ENCODE measurements around the gene ALCAM. TPM values are rescaled to one million over a fixed set of nuclear protein-coding genes. Genes with fewer than 3 reads are reported as not detected.

Gene ALCAM
- total RNA-seq, 2 experiments from 2014 or later = 1.6 to 1.9 TPM

DNA sequence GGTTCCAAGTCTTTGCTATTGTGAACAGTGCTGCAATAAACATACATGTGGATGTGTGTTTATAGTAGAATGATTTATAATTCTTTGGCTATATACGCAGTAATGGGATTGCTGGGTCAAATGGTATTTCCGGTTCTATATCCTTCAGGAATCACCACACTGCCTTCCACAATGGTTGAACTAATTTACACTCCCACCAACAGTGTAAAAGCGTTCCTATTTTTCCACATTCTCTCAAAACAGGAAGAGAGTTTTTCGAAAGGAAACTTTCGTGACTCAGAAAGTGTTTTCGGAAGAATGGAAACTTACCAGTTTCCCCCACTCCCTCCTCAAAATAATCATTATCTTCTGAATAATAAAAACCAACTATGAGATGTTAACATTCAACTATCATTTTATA, 205.8 kb downstream of the ALCAM start:
- Histone ChIP-seq H3K4me1 (ENCODE audit: insufficient read depth, low read length) (no peaks in the 10 kb centered on the region), H3K9me3 (ENCODE audit: control insufficient read depth in 1 of 2, insufficient read depth in 1 of 2, low read length in 2 of 2) (no peaks in the 10 kb centered on the region), H3K27ac (ENCODE audit: low read depth in 1 of 2, low read length in 2 of 2) (no peak overlapping the region), H3K4me3 (ENCODE audit: low read length) (no peak overlapping the region), H3K36me3 (ENCODE audit: insufficient read depth, low read length) (no peaks in the 10 kb centered on the region), H3K27me3 (ENCODE audit: control insufficient read depth in 1 of 2, insufficient read depth in 2 of 2, low read length in 2 of 2) (no peaks in the 10 kb centered on the region)
- intact Hi-C loops (cut with DNase I, micrococcal nuclease) = no loop called here
- Mint-ChIP-seq H3K27me3 (no peaks in the 10 kb centered on the region), H3K36me3 (ENCODE audit: low read depth) (no peaks in the 10 kb centered on the region), H3K4me3 (no peak overlapping the region), H3K4me1 (ENCODE audit: low read depth) (no peaks in the 10 kb centered on the region), H3K9me3 (no peaks in the 10 kb centered on the region), H3K27ac (no peak overlapping the region)
- POLR2A ChIA-PET = no interaction called here
- DNase-seq (no peak), ATAC-seq (ENCODE audit: poor library complexity) (no peak)
- CTCF ChIA-PET = no interaction called here
- TF ChIP-seq, protein P1, sequence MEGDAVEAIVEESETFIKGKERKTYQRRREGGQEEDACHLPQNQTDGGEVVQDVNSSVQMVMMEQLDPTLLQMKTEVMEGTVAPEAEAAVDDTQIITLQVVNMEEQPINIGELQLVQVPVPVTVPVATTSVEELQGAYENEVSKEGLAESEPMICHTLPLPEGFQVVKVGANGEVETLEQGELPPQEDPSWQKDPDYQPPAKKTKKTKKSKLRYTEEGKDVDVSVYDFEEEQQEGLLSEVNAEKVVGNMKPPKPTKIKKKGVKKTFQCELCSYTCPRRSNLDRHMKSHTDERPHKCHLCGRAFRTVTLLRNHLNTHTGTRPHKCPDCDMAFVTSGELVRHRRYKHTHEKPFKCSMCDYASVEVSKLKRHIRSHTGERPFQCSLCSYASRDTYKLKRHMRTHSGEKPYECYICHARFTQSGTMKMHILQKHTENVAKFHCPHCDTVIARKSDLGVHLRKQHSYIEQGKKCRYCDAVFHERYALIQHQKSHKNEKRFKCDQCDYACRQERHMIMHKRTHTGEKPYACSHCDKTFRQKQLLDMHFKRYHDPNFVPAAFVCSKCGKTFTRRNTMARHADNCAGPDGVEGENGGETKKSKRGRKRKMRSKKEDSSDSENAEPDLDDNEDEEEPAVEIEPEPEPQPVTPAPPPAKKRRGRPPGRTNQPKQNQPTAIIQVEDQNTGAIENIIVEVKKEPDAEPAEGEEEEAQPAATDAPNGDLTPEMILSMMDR (IDR thresholded peaks at IDR 0.05) = no peak

GRCh38 chr3:105579439-105579838, 212.7 kb downstream of the ALCAM start:
- no peaks in the 10 kb centered on the region for H3K36me3 ChIP-seq (ENCODE audit: insufficient read depth, low read length)
- Mint-ChIP-seq H3K36me3 (ENCODE audit: low read depth) (no peaks in the 10 kb centered on the region), H3K4me1 (ENCODE audit: low read depth) (no peaks in the 10 kb centered on the region), H3K27me3 (no peaks in the 10 kb centered on the region), H3K4me3 (no peak overlapping the region), H3K9me3 (peaks cover 2% of the 10 kb centered on the region), H3K27ac (no peak overlapping the region)
- no peak for DNase-seq
- TF ChIP-seq, protein P1 (IDR thresholded peaks at IDR 0.05) = no peak
- H3K9me3 ChIP-seq (ENCODE audit: control insufficient read depth in 1 of 2, insufficient read depth in 1 of 2, low read length in 2 of 2) = no peaks in the 10 kb centered on the region
- ChIA-PET POLR2A (no interaction called here), CTCF (no interaction called here)
- intact Hi-C loops (cut with DNase I, micrococcal nuclease) = no loop called here
- no peaks in the 10 kb centered on the region for H3K27me3 ChIP-seq (ENCODE audit: control insufficient read depth in 1 of 2, insufficient read depth in 2 of 2, low read length in 2 of 2)
- no peak for ATAC-seq (ENCODE audit: poor library complexity)
- H3K4me3 ChIP-seq (ENCODE audit: low read length) = no peak overlapping the region
- H3K4me1 ChIP-seq (ENCODE audit: insufficient read depth, low read length) = no peaks in the 10 kb centered on the region
- no peak overlapping the region for H3K27ac ChIP-seq (ENCODE audit: low read depth in 1 of 2, low read length in 2 of 2)

- Histone ChIP-seq H3K4me1 (ENCODE audit: insufficient read depth, low read length) (no peaks in the 10 kb centered on the region), H3K36me3 (ENCODE audit: insufficient read depth, low read length) (no peaks in the 10 kb centered on the region), H3K27me3 (ENCODE audit: control insufficient read depth in 1 of 2, insufficient read depth in 2 of 2, low read length in 2 of 2) (no peaks in the 10 kb centered on the region), H3K9me3 (ENCODE audit: control insufficient read depth in 1 of 2, insufficient read depth in 1 of 2, low read length in 2 of 2) (no peaks in the 10 kb centered on the region), H3K27ac (ENCODE audit: low read depth in 1 of 2, low read length in 2 of 2) (no peak overlapping the region), H3K4me3 (ENCODE audit: low read length) (no peak overlapping the region)
- POLR2A ChIA-PET = no interaction called here
- H3K4me3 Mint-ChIP-seq = no peak overlapping the region
- ATAC-seq (ENCODE audit: poor library complexity) (no peak), DNase-seq (no peak)
- no peaks in the 10 kb centered on the region for H3K27me3 Mint-ChIP-seq
- intact Hi-C loops (cut with DNase I, micrococcal nuclease) = no loop called here
- no peaks in the 10 kb centered on the region for H3K4me1 Mint-ChIP-seq (ENCODE audit: low read depth)
- TF ChIP-seq, protein P1 (IDR thresholded peaks at IDR 0.05) = no peak
- CTCF ChIA-PET = no interaction called here
- H3K27ac Mint-ChIP-seq = no peak overlapping the region
- H3K9me3 Mint-ChIP-seq = peaks cover 2% of the 10 kb centered on the region
- no peaks in the 10 kb centered on the region for H3K36me3 Mint-ChIP-seq (ENCODE audit: low read depth)
Measured at GRCh38 chr3:105580296-105580965, 213.7 kb downstream of the ALCAM start.
